HG03135 (cell line): Measurements from ENCODE around the gene NTRK3.

Experiments
- ATAC-seq: cut with Tn5 transposase; IDR thresholded peaks from one replicate; pipeline ENCODE4 v1.9.1; 2021; ENCODE audit warnings: mild to moderate bottlenecking, moderate library complexity; ENCODE audit not compliant: unreplicated experiment

The NTRK3 gene

GRCh38 chr15:88232771-88233201 lies 23.8 kb downstream of the NTRK3 start:
- ATAC-seq, result no peak

DNA sequence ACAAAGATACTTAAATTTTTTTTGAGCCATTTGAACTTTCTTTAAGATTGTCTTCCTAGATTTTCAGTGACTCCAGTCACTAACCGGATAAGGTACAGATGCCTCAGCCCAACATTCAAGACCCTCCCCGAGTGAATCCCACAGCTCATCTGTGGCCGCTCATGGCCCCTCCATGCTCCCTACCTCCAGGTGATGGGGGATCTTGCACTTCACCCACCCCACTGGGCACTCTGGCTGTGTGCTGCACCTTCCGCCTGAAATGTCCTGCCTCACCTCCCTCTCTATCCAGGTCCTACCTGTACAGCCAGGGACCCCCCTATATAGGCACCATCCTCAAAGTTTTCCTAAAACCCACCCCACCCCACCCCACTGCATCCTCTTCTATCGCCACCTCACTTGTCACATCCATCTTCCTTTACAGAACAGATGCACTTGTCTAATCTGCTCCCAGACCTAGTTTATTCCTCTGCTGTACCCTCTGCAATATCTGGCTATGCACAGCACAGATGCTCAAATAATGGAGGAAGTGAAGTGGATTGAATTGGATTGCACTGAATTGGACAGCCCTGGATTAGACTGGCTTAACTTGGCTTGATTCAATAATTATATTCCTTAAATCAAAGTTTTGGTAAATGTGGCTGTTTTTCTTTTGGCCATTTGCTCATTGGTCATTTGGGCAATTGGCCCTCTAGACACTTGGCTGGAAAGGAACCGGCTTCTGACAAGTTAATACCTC lies 24.5 kb downstream of the NTRK3 start:
- no peak for ATAC-seq

- ATAC-seq, result no peak
Observed at GRCh38 chr15:88230823-88231222, 25.7 kb downstream of the NTRK3 start.

DNA sequence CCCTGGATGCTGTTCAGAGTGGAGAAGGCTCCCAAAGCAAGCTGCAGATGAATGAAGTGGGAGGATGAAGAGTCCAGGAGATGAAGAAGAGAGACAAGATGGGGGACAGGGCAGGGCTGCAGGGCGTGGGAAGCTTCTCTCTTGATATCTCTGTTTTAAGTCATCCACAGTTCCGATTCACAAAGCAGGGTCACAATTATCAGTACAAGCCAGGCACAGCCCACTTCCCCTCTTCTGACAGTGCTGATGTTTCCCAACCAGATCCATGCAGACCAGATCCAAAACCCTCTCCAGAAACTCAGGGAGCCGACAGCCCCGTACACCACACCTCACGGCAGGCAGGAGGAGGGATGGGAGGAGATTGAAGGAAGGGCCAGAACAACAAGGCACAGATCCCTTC lies 31.1 kb downstream of the NTRK3 start:
- no peak for ATAC-seq

- no peak for ATAC-seq
Observed at GRCh38 chr15:88223084-88223483, 33.5 kb downstream of the NTRK3 start.

DNA sequence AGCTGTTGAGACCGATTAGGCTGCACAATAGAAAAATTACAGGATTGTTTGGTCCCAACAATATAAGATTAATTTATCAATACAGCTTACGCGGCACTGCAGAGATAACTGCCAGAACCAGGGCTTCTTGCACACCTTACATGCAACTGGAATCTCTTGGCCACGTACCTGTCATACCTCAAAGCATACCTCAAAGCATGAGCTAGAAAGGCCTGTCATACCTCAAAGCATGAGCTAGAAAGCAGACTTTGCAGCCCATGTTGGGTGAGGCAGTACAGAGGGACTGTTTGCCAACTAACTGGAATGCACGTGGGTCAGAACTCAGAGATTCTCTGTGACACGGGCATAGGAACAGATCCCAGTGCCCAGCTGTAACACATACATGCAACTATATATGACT lies 34.7 kb downstream of the NTRK3 start:
- ATAC-seq, result no peak

GRCh38 chr15:88220443-88221335 lies 35.9 kb downstream of the NTRK3 start:
- no peak for ATAC-seq

DNA sequence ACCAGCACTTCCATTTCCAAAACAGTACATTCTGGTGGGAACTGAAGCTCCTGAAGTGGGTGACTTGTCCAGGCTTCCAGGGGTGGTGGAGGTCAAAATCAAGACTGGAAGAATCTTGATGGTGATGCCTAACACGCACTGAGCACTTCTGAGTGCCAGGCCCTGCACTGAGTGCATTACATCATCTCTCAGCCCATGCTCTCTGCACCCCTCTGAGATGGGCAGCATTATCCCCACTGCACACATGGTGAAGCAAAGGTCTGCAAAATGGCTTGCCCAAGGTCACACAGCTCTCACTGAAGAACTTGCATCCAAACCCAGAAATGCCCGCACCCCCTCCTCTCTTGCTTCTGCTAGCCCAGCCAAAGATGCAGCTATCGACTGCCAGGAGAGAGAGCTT lies 36.9 kb downstream of the NTRK3 start:
- no peak for ATAC-seq

- no peak for ATAC-seq
Observed at GRCh38 chr15:88218557-88219221, 37.9 kb downstream of the NTRK3 start.

DNA sequence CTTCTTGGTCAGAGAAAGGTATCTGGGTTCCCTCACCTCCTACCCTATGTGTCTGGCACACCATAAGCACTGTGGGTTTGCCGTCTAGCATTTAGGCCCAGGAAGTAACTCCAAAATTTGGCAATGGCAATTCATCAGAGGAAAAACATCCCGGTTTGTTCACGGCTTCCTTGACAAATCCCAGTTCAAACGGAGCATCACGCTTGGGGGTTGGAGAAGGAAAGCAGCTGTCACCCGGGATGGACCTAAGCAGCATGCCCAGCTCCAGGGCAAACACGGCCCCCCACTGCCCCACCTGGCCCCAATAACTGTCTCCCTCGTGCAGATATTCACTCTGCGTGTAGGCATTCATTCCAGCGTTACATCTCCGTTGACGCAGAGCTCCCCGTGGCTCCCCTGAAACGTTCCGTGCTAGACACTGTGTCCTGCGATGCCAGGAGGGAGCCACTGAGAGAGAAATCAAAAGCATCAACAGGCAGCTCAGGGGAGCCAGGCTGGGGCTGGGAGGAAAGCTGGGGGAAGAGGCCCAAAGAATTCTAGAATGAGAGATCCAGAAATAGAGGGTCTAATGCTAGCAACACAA lies 41.4 kb downstream of the NTRK3 start:
- ATAC-seq, result no peak

DNA sequence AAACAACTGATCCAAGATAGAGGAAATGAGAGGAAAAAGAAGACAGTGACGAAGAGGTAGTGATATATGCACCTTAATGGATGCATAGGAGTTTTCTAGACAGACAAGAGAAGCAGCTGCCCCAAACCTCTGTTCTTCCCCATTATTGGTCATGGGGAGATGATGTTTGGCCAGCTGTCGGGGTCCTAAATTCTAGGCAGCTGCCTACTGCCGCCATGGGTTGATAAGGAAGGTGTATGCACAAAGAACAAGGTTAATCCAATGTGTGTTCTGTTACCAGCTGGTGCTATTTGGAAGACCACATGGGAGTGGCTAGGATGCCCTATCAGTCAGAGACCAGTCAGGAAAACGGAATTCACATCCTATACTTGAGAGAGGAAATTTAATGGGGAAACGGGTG lies 47.4 kb downstream of the NTRK3 start:
- ATAC-seq, result no peak

DNA sequence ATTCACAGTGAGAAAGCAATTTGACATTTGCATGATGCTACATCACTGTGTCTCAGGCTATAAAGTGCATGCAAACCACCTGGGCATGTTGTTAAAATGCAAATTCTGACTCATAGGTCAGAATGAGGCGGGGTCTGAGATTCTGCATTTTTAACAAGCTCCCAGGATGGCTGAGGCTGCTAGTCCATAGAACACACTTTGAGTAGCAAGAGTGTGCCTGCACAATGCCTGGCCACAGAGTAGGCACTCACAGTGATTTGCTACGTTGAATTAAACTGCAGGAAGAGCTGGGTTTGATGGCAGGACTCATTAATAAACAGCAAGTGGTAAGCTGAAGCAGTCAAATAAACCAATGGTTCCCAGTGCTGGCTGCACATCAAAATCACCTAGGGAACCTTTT lies 48.1 kb downstream of the NTRK3 start:
- no peak for ATAC-seq

DNA sequence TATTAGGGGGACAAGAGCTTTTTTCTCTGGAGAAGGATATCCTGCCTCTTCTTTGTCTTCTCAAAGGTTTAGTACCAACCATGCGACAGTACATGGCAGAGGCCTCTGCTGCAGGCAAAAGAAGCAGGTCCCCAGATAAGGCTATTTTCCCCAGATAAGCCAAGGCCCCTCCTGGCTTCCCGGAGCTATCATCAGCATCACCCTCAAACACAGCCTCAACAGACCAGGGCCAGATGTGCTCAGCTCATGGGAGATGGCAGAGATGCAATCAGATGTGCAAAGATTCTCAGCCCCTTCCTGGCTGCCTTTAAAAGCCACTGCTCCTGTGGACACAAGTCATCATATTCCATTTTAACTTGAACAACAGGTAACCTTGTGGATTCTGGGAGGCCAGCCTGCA lies 49.0 kb downstream of the NTRK3 start:
- ATAC-seq, result no peak

DNA sequence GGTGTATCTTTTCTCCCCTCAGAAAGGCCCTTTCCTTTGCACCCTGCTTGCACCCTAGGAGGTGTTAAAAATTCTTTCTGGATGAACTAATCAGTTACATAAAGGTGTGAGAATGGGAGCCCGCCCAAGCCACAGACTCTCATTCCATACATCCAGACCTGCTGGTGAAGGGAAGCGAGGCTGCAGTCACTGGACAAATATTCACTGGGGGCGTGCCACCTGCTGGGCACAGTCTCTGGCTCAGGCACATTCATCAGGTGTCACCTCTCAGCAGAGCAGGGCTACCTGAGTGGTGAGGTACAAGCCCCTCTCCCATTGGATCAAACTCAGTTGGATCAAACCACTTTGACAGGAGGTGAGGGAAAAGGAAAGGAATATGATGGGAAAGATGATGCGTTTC lies 52.0 kb downstream of the NTRK3 start:
- no peak for ATAC-seq

DNA sequence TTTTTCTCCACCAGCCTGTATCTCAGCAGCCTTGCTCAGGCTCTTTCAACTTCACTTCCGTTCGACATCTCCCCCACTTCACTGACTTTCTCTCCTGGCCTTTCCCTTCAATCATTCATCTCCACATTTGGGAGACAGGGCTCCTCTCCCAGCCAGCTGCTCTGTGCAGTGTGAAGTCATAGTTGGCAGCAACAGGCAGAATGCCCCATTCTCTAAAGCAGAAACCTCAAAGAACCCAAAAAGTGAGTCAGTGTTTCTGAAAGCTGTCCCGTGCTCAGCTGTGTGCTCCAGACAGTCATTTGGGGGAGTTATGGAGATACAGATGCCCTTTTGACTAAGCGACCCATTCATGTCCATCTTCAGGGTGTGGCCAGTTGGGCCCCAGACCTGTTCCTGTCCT lies 54.3 kb downstream of the NTRK3 start:
- ATAC-seq, result no peak

- ATAC-seq, result no peak
Observed at GRCh38 chr15:88201207-88201606, 55.3 kb downstream of the NTRK3 start.

DNA sequence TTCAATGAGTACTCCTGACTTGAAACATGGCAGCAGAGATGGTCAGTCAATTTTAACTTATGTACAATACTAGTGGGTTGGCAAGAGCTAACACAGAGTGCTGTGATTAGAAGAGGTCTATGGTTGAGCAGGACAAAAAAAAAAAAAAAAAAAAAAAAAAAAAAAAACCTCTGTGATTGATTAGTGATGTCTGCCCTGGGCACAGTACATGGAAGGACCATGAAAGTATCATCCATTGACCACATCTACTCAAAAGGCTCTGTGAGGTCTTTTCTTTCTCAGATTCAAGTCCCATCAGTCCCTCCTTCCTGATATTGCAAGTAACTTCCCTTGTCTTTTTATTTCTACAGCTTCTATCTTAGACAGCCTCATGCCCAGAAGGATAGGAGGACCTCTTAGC lies 59.6 kb downstream of the NTRK3 start:
- no peak for ATAC-seq

GRCh38 chr15:88194162-88194561 lies 62.4 kb downstream of the NTRK3 start:
- no peak for ATAC-seq

GRCh38 chr15:88193415-88193814 lies 63.1 kb downstream of the NTRK3 start:
- ATAC-seq, result no peak

DNA sequence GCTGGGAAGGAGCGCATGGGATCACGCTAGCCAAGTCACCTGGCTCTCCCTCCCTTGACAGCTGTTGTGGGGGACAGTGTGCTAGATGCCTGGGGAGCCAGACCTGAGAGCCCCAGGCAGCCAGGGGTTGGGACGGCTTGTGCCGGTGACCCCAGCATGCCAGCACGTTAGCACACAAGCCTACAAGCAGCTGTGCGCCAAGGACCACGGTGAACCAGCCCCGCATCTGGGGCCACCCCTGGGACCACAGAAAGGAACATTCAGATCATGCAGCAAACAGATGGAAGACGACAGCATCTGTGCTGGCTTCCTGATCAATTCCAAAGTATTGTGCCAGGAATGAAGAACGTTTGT lies 64.8 kb downstream of the NTRK3 start:
- ATAC-seq, result no peak

DNA sequence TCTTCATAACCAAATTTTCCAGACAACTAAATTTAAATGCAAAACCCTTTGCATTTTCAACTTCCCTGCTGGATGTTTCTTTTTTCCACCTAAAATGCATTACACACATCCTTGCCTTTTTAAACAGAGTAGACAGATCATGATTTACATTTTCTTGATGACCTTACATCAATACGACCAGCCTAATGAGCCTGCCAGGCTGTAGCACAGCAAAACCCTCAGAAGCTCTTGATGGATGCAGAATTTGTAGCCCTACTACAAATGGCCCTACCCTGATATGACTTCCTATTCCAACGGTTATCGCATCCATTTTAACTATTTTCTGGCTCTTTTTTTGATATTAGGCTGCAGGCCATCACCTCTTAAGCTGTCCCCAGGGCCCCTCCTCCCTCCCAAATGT lies 66.3 kb downstream of the NTRK3 start:
- ATAC-seq, result no peak
